AG20443 (cell line): ENCODE measurements around the gene SMOC2.
"Not testable (repeated sequence)": the region's sequence is repeated elsewhere in the genome, so short reads cannot be mapped to it uniquely, and the experiment has no call there.

Source experiments
- DNase-seq: peaks from one replicate; pipeline ENCODE4 v3.0.0; 2012; ENCODE audit warnings: low spot score, mixed read lengths

Gene SMOC2

DNA sequence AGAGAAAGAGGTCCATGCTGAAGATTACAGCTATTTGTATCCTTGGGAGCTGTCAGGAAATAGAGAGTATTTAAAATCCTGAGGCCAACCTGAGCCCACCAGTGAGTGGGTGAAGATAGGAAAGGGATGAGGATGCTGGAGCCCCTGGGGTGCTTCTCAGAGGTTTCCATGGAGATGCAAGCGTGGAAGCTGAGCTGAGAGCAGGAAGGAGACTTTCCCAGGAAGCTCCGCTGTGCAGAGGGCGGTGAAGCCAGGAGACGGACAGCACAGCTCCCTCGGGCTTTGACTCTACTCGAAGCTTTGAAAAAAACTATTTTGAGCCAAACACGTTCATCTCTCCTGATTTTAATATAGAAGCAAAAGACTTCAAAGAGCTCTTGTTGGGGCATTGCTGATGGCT is 222.1 kb downstream of the SMOC2 start:
- DNase-seq: no peak

- DNase-seq: no peak
Observed at GRCh38 chr6:168664956-168665355, 224.0 kb downstream of the SMOC2 start.

- DNase-seq: no peak
Observed at GRCh38 chr6:168666170-168666569, 225.2 kb downstream of the SMOC2 start.

GRCh38 chr6:168666699-168667427 is 225.9 kb downstream of the SMOC2 start:
- DNase-seq: no peak

DNA sequence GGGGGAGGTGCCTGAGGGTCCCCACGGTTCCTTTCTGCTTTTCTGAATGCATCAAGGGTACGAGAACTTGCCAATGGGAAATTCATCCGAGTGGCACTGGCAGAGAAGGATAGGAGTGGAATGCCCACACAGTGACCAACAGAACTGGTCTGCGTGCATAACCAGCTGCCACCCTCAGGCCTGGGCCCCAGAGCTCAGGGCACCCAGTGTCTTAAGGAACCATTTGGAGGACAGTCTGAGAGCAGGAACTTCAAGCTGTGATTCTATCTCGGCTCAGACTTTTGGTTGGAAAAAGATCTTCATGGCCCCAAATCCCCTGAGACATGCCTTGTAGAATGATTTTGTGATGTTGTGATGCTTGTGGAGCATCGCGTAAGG is 226.4 kb downstream of the SMOC2 start:
- DNase-seq: no peak

DNA sequence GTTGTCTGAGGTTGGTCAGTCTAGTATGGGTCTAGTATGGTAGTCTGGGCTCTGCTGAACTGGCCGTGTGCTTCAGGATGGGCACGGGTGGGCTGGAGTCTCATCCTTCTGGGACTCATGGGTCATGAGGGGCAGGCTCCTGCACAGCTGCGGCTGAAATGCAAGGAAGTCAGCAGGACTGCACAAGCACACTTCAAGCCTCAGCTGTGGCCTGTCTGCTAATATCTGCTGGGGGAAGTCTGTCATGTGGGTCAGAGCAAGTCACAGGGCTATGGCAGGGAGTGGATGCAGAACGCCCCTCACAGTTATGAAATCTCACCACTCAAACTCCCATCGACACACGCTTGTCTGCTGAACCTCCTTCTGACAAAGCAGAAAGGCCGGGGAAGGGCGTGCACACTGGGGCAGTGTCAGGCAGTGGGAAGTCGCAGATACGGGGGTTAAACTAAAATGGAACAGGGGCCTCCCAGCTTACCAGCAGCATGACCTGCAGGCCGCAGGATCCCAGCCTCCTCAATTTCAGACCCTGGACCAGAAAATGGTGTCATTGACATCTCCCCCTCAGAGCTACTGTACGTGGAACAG is 229.5 kb downstream of the SMOC2 start:
- DNase-seq: no peak

GRCh38 chr6:168671028-168671862 is 230.3 kb downstream of the SMOC2 start:
- DNase-seq: no peak

GRCh38 chr6:168671863-168672546 is 231.0 kb downstream of the SMOC2 start:
- no peak for DNase-seq

DNA sequence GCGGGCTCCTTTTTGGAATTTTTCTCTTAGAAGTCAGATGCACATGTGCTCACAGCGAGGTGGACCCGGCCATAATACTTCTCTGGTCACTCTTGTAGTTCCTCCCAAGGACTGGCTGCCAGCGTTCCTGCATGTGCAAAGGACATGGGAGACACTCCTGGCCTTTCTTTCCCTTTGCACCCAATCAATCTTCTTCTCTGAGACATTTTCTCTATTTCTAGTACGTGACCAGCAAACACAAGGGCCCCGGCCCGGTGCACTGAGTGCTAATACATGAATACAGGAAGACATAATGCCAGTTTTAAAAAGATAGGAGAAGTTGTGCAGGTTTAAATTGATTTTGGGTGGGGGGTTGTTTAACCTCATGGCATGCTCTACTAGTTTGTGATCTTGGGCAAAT is 233.6 kb downstream of the SMOC2 start:
- DNase-seq: no peak

DNA sequence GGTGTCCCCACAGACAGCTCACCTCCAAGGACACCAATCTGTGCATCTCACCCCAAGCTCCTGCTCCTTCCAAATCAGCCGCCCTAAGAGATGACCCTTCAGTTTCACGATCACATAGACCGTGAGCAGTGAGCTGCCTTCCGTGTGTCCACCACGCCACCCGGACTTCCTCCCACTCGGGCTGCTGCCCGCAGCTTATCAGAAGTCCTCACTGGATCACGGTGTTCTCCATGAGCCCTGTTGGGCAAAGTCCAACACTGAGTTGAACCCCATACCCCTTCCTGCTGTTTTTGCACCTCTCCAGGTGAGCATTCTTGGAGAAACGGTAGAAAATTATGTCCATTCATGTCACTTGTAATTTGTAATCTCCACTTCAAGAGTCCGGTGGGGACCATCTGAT is 234.4 kb downstream of the SMOC2 start:
- no peak for DNase-seq

DNA sequence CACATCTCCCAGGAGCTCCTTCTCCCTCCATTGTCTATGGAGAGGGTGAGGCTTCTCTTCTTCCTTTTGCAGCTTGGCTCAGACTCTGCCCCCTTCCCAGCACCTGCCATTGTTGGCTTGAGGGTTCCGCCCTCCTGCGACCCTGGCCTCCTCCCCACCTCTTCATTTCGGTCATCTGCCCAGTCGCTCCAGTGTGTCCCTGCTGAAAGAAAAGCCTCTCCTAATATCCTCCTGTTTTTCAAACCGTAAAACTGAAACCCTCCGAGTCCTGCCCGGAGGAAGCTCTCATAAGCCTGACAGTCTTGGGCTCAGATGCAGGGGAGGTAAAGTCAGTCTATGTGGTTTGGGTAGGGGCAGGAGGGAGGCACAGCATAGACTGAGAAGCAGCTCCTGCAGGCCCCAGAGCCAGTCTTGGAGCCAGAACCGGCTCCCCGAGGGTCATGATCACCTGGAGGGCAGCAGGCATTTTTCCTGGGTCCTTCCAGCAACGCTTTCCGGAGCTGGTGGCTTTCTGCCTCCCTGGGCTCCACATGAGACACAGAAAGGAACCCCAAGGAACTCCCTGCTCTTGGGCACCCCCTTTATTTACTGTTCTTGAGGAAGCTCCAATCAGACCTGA is 235.1 kb downstream of the SMOC2 start:
- no peak for DNase-seq

DNA sequence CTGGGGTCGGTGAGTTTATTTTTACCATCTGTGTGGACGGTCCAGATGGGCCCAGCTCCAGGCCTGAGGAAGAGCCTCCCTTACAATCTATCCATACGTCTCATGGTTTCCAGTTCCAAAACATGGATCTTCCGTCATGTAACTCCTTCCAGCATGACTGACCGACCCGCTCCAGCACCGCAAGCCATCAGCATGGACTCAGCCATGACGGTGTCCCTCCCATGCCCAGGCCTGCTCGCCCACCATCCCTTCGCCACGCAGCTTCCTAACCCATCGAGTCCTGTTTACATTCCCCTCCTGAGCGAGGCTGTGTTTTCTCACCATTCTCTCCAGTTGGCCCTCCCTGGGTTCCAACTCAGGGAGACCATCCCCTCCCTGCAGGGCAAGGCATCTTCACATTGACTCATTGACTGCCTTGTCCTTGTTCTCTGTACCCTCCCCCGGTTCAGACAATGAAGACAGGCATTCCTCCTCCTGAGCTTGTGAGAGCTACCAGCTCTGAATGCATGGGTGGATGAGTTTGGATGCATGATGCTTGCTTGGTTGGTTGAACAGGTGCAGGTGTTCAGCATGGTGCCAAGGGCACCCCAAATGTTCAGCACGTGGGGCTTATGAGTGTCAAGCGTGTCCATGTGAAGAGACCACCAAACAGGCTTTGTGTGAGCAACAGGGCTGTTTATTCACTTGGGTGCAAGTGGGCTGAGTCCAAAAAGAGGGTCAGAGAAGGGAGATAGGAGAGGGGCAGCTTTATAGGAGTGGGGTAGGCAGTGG is 235.8 kb downstream of the SMOC2 start:
- DNase-seq: no peak

- not testable (repeated sequence) for DNase-seq
Observed at GRCh38 chr6:168677323-168677781, 236.4 kb downstream of the SMOC2 start.

DNA sequence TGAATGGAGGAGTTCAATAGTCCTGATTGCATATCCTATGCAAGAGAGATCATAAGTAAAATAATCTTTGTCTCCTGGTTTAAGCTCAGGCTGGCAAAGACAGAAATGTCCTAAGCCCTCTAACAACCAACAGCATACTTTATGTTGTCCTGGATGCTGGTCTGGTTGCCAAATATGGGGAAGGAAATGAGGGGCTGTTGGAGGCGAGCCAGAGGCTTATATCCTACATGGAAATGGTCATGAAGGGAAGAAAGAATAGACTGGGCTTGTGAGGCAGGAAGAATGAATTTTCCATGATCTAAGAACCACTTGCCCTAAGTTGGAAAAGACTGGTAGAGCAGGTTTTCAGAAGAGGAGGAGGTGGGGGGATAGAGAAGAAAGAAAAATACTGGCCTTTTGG is 237.1 kb downstream of the SMOC2 start:
- DNase-seq: no peak

DNA sequence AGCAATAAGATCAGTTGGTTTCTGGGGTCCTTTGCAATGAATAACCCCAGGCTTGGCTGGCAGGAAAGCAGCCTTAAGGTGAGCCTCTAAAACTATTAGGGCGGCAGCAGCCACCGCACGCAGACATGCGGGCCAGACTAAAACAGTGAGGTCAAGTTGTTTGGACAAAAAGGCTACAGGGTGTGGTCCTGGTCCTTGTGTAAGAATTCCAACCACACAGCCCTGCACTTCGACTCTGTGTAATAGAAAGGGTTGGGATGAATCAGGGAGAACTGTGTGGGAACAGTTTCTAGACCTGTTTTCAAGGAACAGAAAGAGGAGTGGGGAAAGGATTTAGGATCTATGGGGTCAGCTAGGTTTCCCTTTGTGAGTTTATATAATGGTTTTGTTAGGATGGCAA is 237.6 kb downstream of the SMOC2 start:
- no peak for DNase-seq

- no peak for DNase-seq
Observed at GRCh38 chr6:168681748-168682147, 240.8 kb downstream of the SMOC2 start.

- no peak for DNase-seq
Observed at GRCh38 chr6:168683621-168684020, 242.6 kb downstream of the SMOC2 start.

DNA sequence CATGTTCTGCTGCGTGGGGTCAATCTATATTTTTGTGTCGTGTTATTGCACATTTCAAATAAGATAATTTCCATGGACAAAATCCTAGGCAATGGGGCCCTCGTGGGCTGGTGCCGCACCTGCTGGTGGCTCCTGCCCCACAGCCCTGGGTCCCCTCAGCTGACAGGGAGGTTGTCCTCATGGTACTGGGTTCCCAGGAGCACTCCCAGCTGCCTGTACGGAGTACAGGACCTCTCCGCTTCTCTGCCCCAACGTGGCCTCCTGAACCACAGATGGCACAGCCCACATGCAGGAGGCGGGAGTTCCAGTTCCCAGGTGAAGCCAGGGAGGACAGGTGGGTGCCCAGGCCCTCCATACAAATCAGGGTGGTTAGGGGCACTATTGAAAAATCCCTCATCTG is 243.5 kb downstream of the SMOC2 start:
- DNase-seq: no peak

DNA sequence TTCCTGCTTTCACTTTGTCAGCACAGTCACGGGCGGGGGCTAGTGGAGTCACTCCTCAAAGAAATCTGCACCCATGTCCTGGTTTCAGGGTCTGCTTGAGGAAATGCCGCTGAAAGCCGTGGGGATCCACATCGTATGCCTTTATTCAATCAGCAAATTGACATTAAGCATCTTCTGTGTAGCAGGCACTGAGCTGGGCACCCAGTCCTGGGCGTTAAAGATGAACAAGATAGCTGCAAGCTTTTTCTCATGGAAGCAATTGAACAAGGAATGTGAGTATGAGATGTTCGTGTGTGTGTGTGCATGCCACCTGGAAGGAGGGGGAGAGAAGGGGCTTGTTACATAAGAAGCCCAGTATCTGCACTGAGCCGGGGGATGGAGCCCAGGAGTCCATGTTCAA is 243.9 kb downstream of the SMOC2 start:
- no peak for DNase-seq

- DNase-seq: no peak
Observed at GRCh38 chr6:168686029-168686738, 245.2 kb downstream of the SMOC2 start.
